ENCODE data around the gene SYNPO2L.

The SYNPO2L gene

DNA sequence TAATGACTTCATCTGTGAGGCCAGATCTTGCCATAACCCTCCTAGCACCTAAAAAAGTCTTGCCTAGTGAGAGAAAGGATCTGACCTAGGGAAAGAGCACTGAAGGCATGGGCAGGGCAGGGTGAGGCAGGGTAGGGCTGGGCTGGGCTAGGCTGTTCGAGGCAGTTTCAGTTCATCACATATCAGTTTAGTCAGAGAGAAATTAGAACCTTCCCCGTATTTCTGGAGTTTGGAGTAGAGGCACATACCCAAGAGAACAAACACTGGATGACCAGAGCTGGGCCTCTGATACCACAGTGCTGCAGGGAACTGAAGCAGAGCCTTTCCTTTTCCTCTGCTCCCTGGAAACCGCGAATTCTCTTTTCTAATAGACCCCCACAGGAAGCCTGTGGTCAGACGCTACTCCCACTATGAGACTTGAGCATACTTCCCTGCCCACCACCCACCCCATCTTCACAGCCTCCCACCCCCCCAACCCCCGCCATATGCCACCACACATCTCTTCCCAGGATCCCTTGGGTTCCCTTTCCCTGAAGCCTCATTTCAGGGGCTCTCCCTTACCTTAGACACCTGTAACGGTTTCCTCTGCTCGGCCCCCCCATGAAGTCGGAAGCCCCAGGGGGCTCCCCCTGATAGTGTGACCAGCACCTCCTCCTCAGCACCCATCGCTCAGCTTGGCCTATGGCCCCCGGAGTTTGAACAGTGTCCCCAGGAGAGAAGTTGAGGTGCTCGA is 406 bp downstream of the SYNPO2L start:
- TF ChIP-seq, protein P1, sequence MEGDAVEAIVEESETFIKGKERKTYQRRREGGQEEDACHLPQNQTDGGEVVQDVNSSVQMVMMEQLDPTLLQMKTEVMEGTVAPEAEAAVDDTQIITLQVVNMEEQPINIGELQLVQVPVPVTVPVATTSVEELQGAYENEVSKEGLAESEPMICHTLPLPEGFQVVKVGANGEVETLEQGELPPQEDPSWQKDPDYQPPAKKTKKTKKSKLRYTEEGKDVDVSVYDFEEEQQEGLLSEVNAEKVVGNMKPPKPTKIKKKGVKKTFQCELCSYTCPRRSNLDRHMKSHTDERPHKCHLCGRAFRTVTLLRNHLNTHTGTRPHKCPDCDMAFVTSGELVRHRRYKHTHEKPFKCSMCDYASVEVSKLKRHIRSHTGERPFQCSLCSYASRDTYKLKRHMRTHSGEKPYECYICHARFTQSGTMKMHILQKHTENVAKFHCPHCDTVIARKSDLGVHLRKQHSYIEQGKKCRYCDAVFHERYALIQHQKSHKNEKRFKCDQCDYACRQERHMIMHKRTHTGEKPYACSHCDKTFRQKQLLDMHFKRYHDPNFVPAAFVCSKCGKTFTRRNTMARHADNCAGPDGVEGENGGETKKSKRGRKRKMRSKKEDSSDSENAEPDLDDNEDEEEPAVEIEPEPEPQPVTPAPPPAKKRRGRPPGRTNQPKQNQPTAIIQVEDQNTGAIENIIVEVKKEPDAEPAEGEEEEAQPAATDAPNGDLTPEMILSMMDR (IDR thresholded peaks at IDR 0.05), result no peak
- H3K27ac ChIP-seq, result no peak overlapping the region

DNA sequence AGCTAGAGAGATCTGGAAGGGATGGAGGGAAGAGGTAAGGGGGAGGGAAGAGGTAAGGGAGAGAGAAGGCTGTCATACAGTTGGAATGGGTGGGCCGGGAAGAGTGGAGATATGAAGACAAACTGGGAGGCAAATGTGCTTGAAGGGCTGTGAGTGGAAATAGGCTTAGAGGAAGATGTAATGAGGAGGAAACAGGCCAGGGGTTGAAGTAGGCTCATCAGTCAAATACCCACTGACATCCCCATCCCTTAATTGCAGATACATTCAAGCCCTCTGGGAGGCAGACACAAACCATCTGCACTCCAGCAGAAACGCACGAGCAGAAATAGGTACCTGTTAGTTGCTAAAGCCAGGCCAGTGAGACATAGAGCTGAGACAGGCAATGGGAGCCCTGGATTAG is 2.1 kb downstream of the SYNPO2L start:
- TF ChIP-seq, protein P1 (IDR thresholded peaks at IDR 0.05), result peak; percentile 27
- no peak for TF ChIP-seq ZFX (IDR thresholded peaks at IDR 0.05; ENCODE audit: borderline replicate concordance)
- H3K27ac ChIP-seq, result no peak overlapping the region

DNA sequence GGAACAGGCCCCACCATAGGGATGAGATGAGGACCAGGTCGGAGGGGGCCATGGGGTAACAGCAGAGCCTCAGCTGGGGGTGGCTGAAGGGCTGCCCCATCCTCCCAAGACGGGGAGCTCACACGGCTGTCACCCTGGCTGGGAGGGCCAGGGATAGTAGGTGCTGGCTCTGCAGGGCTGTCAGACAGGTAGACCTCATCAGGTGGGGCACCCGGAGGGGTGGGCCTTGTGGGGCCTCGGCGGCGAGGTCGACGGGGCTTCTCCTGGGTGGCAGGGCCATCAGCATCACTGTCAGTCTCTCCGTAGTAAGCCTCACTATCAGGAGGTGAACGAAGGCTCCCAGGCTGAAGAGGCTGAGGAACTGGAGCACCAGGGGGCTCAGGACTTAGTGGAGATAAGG is 2.6 kb downstream of the SYNPO2L start:
- H3K27ac ChIP-seq, result no peak overlapping the region
- TF ChIP-seq ZFX (IDR thresholded peaks at IDR 0.05; ENCODE audit: borderline replicate concordance), result no peak
- TF ChIP-seq, protein P1 (IDR thresholded peaks at IDR 0.05), result no peak

DNA sequence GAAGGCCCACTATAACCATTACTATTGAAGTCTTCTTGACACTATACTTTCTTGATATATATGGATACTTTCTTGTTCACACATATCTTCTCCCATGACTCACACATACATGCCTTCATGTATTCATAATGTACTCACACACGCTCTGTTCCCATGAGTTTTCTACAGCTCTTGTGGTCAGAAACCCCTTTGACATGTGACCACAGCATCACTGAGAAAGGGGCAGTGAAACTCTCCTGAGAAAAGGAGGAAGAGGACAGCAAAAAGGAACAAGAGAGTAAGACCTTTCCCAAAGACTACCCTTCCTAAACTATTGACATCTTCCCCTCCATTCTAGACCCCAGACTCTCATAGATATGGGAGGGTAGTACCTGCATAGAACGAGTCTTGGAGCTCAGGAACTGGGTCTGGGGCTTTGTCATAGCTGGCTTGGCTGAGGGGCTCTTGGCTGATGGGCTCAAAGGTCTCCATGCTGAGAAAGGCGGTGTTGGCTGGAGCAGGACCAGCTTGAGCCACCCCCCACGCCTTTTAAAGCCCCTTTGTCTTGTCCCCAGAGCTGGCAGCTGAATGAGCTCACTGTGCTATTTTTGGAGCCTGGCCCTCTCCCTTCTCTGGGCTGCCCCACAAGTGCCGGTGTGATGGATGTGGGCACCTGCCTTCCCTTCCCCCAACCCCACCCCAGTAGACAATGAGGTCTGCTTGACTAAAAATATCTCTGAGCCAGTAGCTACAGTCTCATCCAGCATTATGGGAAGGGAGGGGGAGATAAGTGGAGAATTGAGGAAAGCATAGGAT is 5.1 kb downstream of the SYNPO2L start:
- TF ChIP-seq, protein P1 (IDR thresholded peaks at IDR 0.05), result no peak
- TF ChIP-seq ZFX (IDR thresholded peaks at IDR 0.05; ENCODE audit: borderline replicate concordance), result no peak
- no peak overlapping the region for H3K27ac ChIP-seq

DNA sequence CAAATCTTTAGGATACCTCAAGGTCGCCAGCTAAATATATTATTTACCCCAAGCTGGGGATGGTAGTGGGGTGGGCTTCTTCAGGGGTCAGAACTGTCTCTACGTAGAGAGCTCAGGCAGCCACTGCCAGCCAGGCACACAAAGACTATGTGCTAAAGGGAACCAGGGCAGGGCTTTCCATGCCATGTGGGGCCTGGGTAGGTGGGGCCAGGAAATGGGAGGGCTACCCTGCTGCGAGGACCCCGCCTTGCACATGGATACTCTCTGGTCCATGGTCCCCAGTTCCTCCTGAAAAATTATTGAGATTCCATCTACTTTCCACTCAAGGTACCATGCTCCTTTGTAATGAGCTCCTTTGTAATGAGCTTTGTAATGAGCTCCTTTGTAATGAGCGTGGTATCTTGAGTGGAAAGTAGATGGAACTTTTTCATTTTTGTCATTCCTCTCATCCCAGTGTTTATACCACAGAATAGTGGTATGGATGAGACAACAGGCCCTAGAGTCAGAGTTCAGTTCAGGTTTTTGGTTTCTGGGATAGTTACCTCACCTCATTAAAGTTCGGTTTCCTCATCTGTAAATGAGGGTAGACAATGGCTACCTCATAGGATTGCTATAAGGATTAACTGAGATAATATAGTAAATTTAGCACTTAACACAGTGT is 5.8 kb downstream of the SYNPO2L start:
- no peak overlapping the region for H3K27ac ChIP-seq
- no peak for TF ChIP-seq ZFX (IDR thresholded peaks at IDR 0.05; ENCODE audit: borderline replicate concordance)
- TF ChIP-seq, protein P1 (IDR thresholded peaks at IDR 0.05), result no peak

GRCh38 chr10:73648975-73649829 is 6.6 kb downstream of the SYNPO2L start:
- no peak overlapping the region for H3K27ac ChIP-seq
- TF ChIP-seq, protein P1 (IDR thresholded peaks at IDR 0.05), result no peak
- TF ChIP-seq ZFX (IDR thresholded peaks at IDR 0.05; ENCODE audit: borderline replicate concordance), result no peak

All from 22Rv1 (cell line).